ENCODE results near the gene VSIG1.

The VSIG1 gene

GRCh38 chrX:108044554-108045256, at the start of gene VSIG1:
TSS of gene VSIG1 (plus strand) at chrX:108045065. CDS start at chrX:108045131, 66 bp downstream.
- DNase-seq = no peak

DNA sequence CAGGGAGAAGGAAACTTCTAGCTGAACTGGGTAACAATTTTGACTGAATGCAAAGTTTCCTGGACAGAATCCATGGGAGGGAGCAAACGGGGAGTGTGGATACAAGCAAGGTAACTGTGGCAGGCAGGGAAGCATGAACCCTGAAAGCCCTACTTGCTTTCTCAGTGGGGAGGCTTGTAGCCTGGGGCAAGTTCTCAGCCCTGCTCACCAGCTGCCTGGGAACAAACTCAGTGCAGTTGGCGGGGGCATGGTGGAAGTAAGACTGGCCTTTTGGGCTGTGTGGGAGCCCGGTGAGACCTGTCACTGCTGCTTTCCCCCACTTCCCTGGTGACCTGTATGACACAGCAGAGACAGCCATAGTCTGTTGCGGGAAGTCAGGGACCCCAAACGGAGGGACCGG, 48.7 kb upstream of the VSIG1 start:
- DNase-seq = no peak

- DNase-seq = no peak
Observed at GRCh38 chrX:108000751-108001150, 44.1 kb upstream of the VSIG1 start.

DNA sequence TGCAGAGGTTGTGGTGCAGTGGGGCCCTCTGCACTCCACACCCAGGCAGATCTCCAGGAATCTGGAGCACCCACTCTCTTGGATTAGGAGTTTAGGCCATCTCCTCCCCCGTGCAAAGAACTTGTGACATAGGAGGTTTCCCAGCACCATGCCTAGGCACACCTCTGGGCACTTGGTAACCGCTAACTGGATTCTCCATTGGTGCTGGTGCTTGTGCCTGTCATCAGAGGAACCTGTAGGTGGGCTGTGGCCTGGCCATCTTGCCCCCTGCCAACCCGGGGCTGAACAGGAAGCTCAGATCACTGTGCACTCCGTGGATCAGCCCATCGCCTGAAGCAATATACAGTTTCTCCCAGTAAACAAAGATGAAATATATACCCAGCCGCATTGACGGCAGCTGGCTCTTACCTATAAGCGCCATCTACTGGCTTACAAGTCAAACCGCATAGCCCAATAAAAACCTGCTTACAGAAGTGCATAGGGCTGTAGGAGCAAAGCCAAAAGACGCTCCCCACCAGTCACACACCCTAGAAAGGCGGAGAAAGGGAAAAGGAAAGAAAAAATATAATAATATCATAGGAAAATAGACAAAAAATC, 43.5 kb upstream of the VSIG1 start:
- no peak for DNase-seq

DNA sequence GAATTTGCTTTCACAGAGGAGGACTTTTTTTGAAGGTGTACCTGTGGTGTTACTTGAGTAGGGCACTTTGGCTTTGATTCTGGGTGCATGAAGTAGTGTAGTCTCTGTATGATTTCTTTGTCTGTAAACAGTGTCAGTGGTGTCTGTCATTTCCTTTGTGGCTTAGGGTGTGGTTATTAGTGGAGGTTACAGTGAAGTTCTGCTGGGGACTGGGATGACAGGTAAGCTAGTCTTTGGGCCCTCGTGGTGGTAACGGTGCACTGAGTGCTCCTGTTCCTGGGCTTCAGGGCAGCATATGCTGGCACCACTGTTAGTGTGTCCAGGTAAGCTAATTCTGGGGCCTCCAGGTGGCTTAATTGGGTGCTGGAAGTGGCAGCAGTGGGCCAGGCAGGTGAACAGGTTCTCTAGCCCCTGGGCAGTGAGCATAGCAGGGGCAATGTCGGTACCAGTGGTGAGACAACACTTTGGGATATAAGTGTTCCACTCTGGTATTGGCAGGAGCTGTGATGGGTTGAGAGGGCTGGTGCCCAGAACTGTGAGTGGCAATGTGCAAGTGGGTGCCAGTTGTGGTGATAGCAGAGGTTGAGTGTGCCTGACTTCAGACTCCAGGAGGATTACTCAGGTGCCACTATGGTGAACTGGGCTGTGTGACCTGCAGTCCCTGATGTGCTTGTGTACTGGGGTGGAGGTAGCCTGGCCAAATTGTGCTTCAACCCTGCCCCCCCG, 26.0 kb upstream of the VSIG1 start:
- DNase-seq = no peak

DNA sequence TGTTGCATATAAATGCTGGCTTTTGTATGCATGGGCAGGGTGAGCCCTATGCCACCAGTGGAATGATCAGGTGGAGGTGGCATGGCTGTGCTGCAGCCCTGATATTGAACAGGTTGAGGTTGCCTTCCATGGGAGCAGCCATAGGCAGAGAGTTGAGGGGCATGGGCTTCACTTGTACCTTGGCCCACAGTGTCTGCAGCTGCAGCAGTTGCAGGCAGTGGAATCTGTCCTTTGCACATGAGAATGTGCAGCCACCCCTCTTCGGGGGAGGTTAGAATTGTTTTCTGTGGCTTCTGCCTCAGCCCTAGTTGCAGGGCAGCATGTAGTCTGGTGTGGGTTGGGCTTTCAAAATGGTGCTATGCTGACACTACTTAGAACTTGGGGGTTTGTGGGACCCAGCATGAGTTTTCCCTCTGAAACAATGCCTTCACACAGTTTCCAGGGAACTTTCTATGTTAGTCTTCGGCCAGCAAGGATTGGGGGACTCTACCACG, 25.4 kb upstream of the VSIG1 start:
- DNase-seq = no peak

DNA sequence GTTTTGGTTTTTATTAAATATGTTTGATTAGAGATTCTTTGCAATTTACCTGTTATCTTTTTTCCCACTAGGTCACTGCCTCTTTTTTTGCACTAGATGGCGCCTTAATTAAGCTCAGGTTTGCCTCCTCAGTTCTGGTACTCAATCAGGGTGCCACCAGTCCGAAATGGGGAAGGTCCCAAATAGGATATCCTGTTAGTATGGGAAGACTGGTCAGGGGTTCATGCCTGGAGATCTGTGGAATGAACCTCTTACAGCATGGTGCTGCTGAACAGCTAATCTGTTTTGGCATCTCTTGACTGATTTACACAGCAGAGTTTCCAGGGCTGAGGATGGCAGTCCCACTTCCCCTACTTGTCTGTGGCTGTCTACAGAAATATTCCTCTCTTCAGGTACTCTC, 24.2 kb upstream of the VSIG1 start:
- DNase-seq = no peak

- DNase-seq = no peak
Observed at GRCh38 chrX:108022491-108023089, 22.3 kb upstream of the VSIG1 start.

DNA sequence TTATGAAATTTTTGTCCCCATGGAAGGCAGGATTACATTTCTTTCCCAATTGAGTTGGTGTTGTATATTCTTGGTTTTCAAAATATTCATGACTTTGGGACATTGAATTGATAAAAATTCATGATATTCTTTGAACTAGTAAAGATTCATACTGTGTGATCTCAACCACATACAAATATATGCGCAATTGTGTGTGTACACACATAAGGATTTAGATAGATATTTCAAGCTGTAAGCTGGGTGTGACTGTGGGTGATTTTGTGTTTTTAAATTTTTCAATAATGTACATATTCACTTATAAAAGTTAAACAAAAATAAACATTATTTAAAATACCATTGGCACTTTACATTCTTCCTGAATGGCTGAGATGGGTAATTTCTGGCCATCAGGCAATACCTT, 19.5 kb upstream of the VSIG1 start:
- no peak for DNase-seq

DNA sequence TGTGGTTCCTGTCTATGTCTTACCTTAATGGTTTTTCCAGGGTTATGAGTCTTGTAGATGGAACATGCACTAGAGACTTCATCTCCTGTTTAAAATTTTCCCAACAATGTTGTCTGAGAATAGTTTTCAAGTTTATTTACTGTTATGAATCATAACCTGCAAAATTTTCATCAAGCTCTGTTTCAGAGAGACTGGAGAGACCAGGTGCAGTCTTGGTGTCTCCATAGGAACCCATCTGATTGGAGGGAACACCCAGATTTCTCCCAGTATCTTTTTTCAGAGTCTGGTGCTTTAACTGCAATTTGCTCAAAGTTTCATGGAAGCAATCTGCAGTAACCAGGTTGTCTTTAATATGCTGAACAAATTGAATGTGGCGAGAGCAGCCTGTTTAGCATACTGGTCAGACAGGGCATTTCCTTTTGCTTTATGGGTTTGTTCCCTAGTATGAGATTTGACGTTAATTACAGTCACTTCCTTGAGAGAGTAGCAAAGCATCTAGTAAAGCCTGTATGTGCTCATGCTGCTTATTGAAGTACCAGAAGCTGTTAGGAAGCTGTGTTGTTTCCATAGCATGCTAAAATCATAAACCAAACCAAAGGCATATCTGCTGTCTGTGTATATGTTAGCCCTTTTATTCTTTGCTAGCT, 18.8 kb upstream of the VSIG1 start:
- DNase-seq = no peak

- DNase-seq = no peak
Observed at GRCh38 chrX:108028854-108029253, 16.0 kb upstream of the VSIG1 start.

DNA sequence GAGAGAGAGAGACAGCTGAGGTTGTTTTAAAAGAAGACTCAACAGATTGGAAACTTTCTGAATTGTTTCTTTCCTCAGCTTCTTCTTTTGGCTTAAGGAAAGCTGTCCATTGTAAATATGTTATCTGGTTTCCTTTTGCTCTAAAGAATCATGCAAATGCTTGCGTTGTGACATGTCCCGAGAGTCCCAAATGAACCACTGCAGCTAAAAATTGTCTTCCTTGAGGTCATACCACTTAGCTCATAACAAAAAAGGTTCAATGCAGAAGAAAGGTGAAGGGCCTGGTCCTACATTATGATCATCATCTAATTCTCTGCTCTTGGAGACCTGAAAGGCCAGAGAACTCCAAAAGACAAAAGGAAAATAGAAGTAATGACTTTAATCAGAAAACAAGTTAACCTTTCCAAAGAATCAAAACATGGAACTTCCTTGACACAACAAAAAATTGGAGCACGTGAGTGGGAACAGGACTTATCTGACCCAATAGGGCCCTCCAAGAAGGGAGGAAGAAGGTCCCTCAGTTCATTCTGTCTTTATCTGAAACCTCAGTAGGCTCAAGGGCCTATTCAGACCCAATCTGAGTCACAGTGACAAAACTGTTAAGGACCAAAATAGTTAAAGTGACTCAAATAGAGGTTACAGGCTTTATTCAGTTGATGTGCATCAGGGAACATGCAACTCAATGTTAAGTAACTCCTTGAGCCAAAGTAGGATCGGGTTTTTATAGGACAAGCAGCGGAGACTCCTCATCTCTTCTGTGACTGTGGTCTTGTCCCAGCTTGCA, 14.7 kb upstream of the VSIG1 start:
- DNase-seq = no peak

DNA sequence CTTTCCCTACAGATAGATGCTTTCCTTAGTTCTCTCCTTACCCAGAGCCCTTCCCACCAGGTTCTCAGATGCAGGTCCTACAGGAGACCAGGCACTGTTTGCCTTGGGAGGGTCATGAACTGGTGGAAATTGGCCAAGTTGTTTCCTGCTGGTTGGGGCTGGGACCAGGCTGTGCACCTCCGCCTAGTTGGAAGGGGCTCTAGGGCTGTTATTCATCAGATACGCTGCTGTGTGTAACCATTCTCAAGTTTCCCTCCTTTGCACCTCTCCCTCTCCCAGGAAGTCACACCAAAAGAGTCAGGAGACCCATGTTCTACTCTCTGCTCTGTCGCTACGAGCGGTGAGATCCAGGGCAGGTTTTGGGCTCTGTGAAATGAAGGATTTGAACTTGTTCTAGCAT, 11.9 kb upstream of the VSIG1 start:
- DNase-seq = no peak

GRCh38 chrX:108033890-108034289, 11.0 kb upstream of the VSIG1 start:
- DNase-seq = no peak

- no peak for DNase-seq
Observed at GRCh38 chrX:108034725-108035124, 10.1 kb upstream of the VSIG1 start.

GRCh38 chrX:108036298-108036973, 8.4 kb upstream of the VSIG1 start:
- DNase-seq = no peak

DNA sequence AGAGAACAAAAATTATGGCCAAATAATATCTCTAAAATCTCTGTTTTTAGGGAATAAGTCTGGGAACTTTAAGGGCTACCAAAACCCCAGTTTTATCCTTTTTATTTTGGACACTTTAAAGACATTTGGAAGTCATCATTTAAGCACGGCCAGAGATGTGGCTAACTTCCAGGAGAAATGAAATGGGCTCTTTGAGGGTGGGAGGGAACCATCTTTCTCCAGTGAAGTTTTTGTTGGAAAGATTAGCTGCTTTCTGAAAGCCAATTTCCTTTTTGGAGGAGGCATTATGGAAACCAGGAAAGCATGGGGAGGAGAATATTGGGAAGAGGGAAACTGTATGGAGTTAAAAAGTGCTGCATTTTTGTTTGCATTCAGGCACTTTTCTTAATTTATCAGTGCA, 4.8 kb downstream of the VSIG1 start:
- no peak for DNase-seq

GRCh38 chrX:108053218-108053617, 8.4 kb downstream of the VSIG1 start:
- DNase-seq = no peak

GRCh38 chrX:108055546-108055945, 10.7 kb downstream of the VSIG1 start:
- no peak for DNase-seq

DNA sequence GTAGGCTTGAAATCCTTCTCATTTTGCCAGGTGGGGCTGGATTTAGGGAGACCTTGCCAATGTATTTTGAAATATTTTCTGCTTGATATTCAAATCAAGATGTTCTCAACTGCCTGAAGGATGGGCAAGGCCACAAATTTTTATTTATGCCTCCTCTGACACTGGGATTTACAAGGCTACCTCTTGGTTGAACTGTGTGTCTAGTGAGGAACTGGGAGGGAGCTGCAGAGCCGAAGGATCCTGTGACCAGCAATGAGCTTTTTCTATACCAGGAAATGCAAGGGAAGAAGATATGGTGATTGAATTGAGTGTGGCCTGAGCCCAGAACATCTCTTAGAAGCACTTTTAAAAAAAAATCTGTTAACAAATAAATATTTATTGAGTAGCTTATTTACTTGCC, 14.9 kb downstream of the VSIG1 start:
- DNase-seq = no peak
